ENCODE data around the gene KRTDAP.
"Not testable (repeated sequence)": the region's sequence is repeated elsewhere in the genome, so short reads cannot be mapped to it uniquely, and the experiment has no call there.

KRTDAP gene

DNA sequence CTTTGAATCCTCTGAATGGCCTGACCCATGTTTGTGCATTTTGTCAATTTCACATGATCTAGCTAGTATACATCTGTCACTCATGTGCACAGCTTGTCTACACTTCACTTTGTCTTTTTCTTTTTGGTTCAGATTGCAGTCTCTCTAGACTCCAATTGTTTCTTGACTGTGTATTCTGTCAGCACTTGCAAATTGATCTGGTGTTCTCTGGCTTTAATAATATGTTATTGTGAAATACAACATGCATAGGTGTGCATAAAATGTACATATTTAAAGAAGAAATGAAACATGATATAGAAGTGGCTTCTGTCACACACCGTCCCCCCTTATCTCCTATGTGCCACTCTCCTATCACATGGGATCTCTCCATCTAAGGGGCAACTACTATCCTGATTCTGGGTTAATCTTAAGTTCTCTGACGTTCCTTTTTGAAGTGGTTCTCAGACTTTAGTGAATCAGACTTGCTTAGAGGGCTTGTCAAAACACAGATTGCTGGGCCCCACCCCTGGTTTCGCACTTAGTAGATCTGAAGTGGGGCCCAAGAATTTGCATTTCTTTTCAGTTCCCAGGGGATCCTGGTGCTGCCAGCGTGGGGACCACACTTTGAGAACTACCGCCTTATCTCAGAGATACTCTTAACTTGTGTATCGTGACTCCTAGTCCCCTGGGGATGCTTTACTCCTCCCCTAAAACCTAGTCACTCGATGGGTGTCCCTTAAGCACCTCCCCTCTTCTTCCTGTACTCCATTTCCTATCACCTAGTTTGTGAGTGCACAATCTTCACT lies 5.8 kb downstream of the KRTDAP start:
- DNase-seq (ENCODE audit: low read depth): no peak

DNA sequence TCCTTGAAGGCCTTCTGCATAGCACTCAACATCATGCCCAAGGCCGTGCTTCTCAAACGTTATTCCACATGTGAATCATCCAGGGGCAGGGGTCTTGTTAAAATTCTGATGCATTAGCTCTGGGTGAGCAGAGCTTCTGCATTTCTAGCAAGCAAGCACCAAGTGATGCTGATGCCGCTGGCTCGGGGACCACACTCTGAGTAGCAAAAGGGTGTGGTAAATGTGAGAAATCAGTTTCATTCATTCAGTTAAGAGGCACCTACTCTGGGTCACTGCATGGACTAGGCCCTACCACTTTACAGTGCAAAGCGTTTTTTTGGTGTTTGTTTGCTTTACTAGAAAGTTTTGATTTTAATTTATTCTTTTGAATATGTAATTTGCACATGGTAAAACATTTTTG lies 7.2 kb downstream of the KRTDAP start:
- no peak for DNase-seq (ENCODE audit: low read depth)

DNA sequence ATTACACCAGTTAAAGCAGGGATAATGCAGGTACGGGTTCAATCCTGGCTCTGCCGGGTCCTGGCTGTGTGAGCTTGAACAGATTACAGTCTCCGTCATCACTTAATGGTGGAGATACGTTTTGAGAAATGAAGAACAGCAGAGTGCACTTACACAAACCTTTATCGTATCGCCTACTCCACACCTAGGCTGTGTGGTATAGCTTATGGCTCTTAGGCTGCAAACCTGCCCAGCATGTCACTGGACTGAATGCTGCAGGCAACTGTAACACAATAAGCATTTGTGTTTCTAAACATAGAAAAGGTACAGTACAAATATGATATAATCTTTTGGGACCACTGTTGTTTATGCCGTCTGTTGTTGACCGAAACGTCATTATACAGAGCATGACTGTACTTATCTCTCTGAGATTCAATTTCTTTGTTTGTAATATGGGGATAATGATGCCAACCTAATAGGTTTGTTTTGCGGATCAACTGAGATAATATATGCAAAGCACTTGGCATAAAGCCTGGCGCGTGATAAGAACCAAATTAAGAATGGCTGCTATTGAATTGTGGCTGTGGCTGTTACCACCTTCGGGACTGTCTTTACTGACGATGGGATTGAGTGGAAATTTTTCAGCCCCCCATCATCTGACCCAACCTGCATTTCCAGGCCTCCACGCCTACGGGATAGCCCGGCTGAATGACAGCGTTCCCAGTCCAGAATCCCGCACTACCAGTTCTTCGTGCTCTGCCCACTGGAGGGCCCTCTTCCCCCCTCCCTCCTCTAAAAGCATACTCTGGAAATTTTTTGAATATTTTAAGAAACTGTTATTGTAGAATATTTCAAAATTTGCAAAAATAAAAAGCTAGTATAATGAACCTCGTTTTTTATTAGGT lies 11.2 kb downstream of the KRTDAP start:
- DNase-seq (ENCODE audit: low read depth): no peak

DNA sequence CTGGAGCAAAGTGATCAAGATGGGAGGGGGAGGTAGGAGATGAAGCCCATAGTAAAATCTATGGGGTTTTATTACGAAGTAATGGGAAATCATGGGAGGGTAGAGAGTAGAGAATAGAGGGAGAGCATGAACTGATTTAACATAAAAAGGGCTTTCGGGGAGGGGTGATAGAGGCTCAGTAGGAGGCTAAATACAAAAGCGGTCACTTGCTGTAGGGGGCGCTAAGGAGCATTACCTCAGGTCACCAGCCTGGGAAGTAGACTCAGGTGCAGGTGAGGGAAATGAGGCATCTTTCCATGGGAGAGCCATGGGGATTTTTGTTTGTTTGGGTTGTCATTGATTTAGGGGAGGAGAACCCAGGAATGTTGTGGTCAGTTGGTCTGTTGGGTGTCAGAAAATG lies 14.1 kb downstream of the KRTDAP start:
- no peak for DNase-seq (ENCODE audit: low read depth)

DNA sequence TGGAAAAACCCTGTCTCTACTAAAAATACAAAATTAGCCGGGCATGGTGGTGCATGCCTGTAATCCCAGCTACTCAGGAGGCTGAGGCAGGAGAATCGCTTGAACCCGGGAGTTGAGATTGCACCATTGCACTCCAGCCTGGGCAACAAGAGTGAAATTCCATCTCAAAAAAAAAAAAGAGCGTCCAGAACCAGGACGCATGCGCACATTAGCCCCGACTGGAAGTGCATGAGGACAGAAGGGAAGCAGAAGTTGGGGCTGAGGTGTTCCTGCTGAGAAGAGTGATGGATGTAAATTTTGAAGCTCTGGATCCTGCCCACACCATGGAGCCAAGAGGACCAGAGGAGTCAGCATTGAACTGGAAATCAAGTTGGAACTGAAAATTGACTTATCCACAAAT lies 15.7 kb downstream of the KRTDAP start:
- DNase-seq (ENCODE audit: low read depth): not testable (repeated sequence)

DNA sequence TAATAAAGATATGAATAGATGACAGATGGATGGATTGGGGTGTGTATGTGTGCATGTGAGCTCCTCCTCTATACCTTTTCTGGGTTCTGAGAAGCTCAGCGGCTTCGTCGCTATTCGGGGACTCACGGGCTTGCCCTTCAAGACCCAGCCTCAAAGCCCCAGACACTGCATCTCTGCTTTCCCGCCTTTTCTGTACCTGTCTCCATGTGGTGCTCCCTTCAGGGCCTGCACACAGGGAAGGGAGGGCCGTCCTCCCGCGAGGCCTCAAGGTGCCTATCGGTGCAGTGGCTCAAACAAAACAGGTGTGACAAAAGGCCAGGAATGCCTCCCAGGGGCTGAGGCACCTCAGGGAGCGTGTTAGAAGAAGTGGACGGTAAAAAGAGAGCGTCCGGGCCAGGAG lies 16.2 kb downstream of the KRTDAP start:
- no peak for DNase-seq (ENCODE audit: low read depth)

DNA sequence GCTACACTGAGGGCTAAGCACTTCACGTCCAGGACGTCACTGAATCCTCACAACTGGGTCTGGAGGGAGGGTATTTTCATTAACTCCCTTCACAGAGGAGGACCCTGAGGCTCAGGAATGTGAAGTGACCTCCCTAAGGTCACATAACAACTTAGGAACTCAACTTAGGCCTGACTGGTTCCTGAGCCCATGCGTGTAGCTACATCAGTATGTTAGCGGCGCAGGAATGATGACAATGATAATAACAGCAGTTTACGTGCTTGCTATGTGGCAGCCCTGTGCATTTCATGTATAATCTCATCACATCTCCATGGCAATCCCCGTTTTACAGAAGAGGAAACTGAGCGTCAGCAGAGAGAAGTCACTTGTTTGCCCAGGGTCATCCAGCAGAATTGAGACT lies 18.3 kb downstream of the KRTDAP start:
- no peak for DNase-seq (ENCODE audit: low read depth)

DNA sequence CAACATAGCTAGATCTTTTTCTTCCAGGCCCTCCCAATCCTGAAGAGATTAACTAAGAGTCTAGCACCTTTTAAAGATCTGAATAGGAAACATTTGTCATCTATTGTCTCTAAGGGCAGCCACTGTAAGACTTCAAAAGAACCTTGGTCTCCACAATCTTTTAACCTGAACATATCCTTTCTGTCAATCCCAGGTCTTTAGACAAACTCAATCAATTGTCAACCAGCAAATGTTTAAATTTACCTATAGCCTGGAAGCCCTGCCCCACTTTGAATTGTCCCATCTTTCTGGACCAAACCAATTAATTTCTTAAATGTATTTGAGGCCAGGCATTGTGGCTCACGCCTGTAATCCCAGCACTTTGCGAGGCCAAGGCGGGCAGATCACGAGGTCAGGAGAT lies 19.2 kb downstream of the KRTDAP start:
- DNase-seq (ENCODE audit: low read depth): not testable (repeated sequence)

DNA sequence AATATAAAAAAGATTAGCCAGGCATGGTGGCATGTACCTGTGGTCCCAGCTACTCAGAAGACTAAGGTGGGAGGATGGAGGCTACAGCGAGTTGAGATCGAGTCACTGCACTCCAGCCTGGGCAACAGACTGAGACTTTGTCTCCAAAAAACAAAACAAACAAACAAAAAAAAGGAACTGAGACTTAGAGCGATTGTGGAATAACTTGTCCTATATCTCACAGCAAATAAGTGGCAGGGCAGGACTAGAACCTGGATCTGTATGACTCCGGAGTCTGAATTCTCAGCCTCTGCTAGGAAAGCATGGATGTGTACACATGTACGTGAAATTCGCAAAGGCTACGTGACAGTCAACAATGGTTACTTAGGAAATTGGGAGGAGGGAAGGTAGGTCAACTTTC lies 20.1 kb downstream of the KRTDAP start:
- DNase-seq (ENCODE audit: low read depth): no peak

DNA sequence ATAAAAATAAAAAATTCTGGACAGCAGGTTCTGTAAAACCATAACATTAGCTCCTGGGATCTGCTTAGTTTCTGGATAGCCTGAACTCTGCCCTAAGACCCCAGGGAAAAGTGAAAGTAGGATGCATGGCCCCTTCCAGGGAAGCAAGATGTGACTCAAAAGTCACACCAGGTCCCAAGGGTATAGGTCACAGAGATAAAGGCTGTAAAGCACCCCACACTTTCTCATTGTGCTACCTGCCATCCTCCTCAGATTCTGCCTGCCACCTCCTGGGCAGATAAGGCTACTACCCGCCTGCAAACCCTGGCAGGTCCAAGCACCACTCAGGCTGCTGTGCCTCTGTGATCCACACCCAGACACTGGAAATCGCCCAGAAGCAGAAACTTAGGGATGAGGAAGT lies 21.6 kb downstream of the KRTDAP start:
- peak; percentile 50 for DNase-seq (ENCODE audit: low read depth)

DNA sequence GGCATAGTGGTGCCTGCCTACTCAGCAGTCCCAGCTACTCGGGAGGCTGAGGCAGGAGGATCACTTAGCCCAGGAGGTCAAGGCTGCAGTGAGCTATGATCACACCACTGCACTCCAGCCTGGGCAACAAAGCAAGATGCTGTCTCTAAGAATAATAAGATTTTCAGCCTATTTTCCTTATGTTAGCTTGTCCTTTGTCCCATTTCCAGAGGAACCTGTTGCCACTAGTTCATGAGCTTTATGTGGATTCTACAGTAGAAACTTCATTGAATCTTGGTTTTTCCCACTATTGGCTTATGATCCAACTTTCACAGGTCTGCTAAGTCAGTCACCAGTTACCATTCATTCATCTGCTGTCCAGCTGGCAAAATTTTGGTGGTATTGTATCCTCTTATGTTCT lies 24.0 kb downstream of the KRTDAP start:
- no peak for DNase-seq (ENCODE audit: low read depth)

DNA sequence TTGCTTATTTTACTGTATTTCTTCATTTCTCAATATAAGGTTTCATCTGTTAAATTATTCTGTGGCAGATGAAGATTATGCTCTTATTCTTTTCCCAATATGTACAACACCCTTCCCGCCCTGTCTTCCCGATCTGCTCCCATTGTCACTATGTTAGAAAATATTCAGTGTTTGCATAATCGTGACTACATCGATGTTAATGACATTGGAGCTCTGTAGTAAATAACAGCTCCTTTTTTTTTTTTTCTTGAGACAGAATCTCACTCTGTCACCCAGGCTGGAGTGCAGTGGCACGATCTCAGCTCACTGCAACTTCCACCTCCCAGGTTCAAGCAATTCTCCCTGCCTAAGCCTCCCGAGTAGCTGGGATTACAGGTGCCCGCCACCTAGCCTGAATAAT lies 27.3 kb downstream of the KRTDAP start:
- DNase-seq (ENCODE audit: low read depth): not testable (repeated sequence)

DNA sequence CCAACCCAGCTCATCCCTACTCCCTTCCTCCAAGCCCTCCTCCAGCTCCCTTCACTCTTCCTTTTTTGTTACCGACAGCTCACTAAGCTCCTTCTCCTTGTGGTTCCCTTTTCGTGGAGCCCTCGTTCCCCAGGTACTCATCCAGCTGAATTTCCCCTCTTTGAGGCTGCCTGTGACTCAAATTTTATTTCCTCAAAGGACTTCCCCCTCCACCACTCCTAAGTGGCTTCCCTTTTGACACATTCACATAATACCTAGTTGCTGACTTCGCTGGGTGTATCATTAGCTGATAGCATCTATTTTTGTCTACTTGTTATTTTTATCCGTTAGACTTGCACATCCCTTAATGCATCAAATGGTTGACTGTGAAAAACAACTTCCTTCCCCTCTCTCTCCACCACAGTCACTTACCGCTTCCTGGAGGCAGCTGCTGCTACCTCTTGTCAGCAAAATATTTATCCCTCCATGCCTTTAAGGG lies 27.7 kb downstream of the KRTDAP start:
- no peak for DNase-seq (ENCODE audit: low read depth)

DNA sequence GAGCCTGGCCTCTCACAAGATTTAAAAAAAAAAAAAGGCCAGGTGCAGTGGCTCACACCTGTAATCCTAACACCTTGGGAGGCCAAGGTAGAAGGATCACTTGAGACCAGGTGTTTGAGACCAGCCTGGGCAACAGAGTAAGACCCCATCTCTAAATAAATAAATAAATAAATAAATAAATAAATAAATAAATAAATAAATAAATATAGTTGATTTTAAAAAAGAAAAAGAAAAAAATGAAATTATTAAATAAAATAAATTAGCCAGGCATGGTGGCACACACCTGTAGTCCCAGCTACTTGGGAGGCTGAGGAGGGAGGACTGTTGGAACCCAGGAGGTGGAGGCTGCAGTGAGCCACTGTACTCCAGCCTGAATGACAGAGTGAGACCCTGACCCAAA lies 28.5 kb downstream of the KRTDAP start:
- DNase-seq (ENCODE audit: low read depth): not testable (repeated sequence)

DNA sequence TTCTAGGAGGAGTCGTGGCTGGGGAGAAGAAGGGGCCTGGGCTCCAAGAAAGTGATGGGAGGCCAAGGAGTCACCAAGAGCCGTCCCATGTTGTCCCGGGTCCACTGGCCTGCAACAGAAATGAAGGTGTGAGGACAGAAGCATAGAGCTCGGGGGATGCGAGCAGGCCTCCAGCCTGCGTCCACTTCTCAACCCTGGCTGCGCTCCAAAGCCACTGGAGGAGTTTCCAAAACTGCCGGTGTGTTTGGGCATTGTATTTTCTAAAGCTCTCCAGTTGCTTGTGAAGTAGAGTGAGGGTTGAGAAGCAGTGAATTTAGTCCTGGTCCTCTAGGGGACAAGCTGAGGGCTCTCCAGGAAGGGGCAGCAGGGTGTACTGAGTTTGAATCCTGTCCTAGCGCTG lies 29.2 kb downstream of the KRTDAP start:
- DNase-seq (ENCODE audit: low read depth): no peak

DNA sequence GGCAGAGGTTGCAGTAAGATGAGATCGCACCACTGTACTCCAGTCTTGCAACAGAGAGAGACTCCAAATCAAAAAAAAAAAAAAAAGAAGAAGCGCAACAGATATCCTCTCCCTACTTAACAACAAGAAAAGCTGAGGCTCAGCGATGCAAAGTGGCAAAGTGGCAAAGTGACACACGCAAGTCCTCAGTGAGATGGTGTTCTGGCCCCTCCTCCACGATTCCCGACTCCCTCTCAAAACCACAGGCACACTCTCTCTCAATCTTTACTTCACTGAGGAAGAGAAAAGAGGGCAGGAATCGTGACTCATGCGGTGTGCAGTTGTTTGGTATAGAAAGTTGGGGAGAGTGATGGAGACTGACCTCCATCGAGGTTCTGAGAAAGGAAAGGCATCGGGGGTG lies 29.7 kb downstream of the KRTDAP start:
- no peak for DNase-seq (ENCODE audit: low read depth)

DNA sequence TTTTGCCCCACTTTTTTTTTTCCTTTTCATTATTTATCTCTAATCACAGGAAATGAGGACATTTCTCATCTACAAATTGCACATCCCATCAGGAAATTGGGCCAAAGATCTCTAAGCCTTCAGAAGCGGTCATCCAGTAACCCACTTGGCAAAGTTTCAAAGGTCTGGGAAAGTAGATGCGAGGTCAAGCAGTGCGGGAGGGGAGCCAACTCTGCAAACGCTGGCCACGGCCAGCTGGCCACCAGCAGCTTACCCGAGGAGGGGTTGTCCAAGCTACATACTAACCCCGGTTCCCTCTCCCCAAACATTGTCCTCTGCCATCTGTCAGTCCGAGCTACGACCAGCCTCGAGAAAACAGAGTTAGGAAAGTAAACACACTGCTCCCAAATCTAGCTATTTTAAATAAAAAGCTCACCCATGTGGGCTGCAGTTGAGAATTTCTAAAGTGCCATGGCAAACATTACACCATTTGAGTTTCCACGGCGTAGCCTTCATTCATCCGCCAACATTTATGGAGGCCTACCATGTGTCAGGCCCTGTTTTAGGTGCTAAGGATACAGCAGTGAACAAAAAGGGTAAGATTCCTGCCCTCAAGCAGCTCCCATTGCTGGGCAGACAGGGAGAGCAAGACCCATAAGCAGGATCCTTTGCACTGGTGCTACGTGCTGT lies 30.7 kb downstream of the KRTDAP start:
- no peak for DNase-seq (ENCODE audit: low read depth)

DNA sequence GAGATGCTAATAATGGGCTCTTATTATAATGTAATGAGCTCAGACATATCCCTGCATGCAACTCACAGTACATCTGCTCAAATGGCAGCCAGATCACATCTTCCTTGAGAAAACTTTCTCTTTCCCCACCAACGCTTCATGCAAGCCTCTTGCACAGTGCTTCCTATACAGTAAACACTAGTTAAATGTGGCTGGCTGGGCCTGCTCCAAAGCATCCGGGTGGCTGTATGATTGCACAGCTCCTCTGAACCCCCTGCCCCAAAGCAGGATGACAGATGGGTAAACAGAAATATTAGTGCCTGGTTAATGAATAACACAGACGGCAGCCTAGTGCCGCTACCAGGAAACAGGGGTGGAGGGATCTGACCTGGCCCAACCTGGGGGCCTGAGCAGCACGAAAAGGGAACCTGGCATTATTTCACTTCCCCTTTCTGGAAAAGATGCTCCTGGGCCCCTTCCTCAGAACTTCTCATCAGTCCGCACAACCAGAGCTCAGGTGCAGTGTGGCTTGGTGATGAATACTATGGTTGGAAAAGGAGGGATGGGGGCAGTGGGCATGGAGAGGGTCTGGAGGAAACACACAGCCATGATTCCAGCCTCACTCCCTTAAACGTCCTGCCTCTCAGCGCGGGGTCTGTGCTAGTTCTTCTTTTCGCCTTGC lies 31.4 kb downstream of the KRTDAP start:
- DNase-seq (ENCODE audit: low read depth): no peak

DNA sequence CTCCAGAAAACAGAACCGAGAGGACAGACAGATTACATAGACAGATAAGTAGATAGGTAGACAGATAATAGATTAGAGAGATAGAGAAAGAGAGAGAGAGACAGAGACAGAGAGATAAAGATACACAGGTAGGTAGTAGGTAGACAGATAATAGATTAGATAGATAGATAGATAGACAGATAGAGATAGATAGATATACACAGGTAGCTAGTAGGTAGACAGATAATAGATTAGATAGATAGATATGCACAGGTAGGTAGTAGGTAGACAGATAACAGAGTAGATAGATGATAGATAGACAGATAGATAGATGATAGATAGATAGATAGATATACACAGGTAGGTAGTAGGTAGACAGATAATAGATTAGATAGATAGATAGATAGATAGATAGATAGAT lies 32.1 kb downstream of the KRTDAP start:
- DNase-seq (ENCODE audit: low read depth): no peak

DNA sequence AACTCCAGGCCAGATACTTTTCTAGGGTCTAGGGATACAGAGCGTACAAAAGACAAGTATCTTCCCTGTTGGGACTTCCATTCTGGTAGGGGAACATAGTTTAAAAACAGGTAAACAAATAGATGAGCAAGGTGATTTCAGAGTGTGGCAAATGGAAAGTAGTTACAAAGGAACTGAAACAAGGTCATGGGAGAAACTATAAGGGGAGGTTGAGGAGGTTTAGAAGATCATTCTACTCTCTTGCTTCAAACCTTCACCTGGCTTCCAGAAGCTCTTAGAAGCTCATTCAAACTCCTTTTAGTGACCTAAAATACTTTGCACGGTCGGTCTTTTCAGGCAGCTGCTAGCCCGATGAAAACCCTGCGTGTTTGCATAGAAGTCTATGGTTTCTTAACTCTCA lies 33.1 kb downstream of the KRTDAP start:
- DNase-seq (ENCODE audit: low read depth): no peak

DNA sequence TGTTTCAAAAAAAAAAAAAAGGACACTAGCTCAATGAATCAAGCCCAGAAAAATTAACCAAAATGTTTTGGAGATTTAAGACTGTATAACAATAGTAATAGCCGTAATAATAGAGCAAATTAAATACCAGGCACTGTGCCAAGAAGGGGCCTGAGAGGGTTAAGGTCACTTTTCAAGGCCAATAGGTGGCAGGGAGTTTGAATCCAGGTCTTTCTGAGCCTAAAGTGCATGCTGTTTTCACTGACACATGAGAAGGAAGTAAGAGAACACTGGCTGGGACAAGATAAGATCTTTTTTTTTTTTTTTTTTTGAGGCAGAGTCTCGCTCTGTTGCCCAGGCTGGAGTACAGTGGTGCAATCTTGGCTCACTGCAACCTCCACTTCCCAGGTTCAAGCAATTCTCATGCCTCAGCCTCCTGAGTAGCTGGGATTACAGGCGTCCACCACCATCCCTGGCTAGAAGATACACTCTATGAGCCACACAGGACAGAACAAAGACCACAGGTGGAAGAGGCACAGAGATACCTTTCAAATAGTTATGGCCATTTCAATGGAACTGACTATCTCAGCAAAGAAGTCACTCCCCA lies 34.6 kb downstream of the KRTDAP start:
- no peak for DNase-seq (ENCODE audit: low read depth)

DNA sequence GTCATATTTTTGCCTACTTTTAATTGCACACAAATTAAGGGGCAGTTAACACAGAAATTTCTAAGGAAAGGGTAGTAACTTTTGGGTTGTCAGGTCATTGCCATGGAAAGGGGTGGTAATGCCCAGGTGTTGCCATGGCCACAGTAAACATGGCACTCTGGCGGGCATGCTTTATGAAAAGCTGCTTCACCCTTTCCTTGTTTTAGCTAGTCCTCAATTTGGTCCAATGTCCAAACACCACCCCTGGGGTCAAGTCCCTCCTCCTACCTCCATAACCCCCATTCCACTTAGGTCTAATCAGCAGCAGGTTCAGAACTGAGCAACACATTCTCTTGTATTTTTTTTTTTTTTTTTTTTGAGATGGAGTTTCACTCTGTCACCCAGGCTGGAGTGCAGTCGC lies 35.6 kb downstream of the KRTDAP start:
- DNase-seq (ENCODE audit: low read depth): no peak
